SK-N-SH (cell line): Measurements from ENCODE around the gene ELF5. TPM values are rescaled to one million over a fixed set of nuclear protein-coding genes. Genes with fewer than 3 reads are reported as not detected.

Source experiments
- CHD2 ChIP-seq: fragments of 150-350 bp; IDR thresholded peaks from 2 replicates; pipeline ENCODE4 v1.6.1; 2018; ENCODE audit warnings: low read length; ENCODE audit not compliant: partially characterized antibody
- ELF1 ChIP-seq: IDR thresholded peaks from 2 replicates; pipeline ENCODE4 v1.4.0; 2012
- EZH2phosphoT487 ChIP-seq: fragments of 200-600 bp; sonication (generic); IDR thresholded peaks from 2 replicates; pipeline ENCODE4 v1.6.1; 2017; ENCODE audit warnings: low read depth, mixed run types, mild to moderate bottlenecking, antibody characterized with exemption, moderate library complexity, borderline replicate concordance
- FOSL2 ChIP-seq: IDR thresholded peaks from 2 replicates; pipeline ENCODE4 v1.4.0; 2012; ENCODE audit warnings: low read depth, mild to moderate bottlenecking, moderate library complexity, borderline replicate concordance
- FOXJ3 ChIP-seq: sonication (generic); formaldehyde crosslinking; IDR thresholded peaks from 2 replicates; pipeline ENCODE4 v1.5.1; 2020; ENCODE audit warnings: mild to moderate bottlenecking, missing genetic modification reagents
- IRF3 ChIP-seq: fragments of 150-350 bp; IDR thresholded peaks from 2 replicates; pipeline ENCODE4 v1.6.1; 2016; ENCODE audit warnings: mild to moderate bottlenecking, low read depth, low read length
- JUND ChIP-seq: IDR thresholded peaks from 2 replicates; pipeline ENCODE4 v1.4.0; 2012
- MAX ChIP-seq: IDR thresholded peaks from 2 replicates; pipeline ENCODE4 v1.4.0; 2012; ENCODE audit warnings: low read depth
- MXI1 ChIP-seq: IDR thresholded peaks from 2 replicates; pipeline ENCODE4 v1.6.1; 2012; ENCODE audit warnings: mild to moderate bottlenecking, low read depth, low read length, improper control_type of control experiment
- PBX3 ChIP-seq: IDR thresholded peaks from 2 replicates; pipeline ENCODE4; 2012
- RAD21 ChIP-seq: IDR thresholded peaks from 2 replicates; pipeline ENCODE4 v1.6.1; 2012; ENCODE audit warnings: mild to moderate bottlenecking, low read length
- REST ChIP-seq: IDR thresholded peaks from 2 replicates; pipeline ENCODE4 v1.6.1; 2012; ENCODE audit warnings: mild to moderate bottlenecking, low read depth, low read length, moderate library complexity
- RXRA ChIP-seq: IDR thresholded peaks from 2 replicates; pipeline ENCODE4 v1.4.0; 2012; ENCODE audit warnings: low read depth, mild to moderate bottlenecking, borderline replicate concordance
- USF2 ChIP-seq: fragments of 150-350 bp; IDR thresholded peaks from 2 replicates; pipeline ENCODE4 v1.6.1; 2017; ENCODE audit warnings: antibody characterized with exemption, low read length, low read depth, borderline replicate concordance
- ZBTB33 ChIP-seq: IDR thresholded peaks from 2 replicates; pipeline ENCODE4 v1.4.0; 2012; ENCODE audit warnings: low read depth, borderline replicate concordance
- polyA plus RNA-seq, 3 experiments: library from polyadenylated mRNA; depleted of rRNA; stranded (reverse); fragments of >200 nt; gene quantifications; 2 replicates each; pipeline ENCODE4 v1.2.3, GENCODE V29; 2012

The ELF5 gene
- polyA plus RNA-seq, 1 of the 3 experiments (the other 2 are of a cell fraction), result not detected

GRCh38 chr11:34438529-34439507 is 74.8 kb downstream of the ELF5 start, which contains the start of gene CAT (continued):
- TF ChIP-seq EZH2phosphoT487, result no peak
- TF ChIP-seq MAX, result peak; percentile 81; the same call in 1 of the 2 replicates
- TF ChIP-seq JUND, result no peak
- peak; percentile 16; the same call in 1 of the 2 replicates for TF ChIP-seq ELF1
- peak; percentile 93 for TF ChIP-seq MXI1
- TF ChIP-seq REST, result no peak
- peak; percentile 43 for TF ChIP-seq CHD2
- peak; percentile 63 for TF ChIP-seq IRF3
- peak; percentile 47; the same call in 1 of the 2 replicates for TF ChIP-seq PBX3
- TF ChIP-seq FOXJ3 (CRISPR knock-in tag), result 0 out of 2 replicates have a peak, but pooled peaks have one; percentile 23
- no peak for TF ChIP-seq FOSL2
- no peak for TF ChIP-seq USF2
- no peak for TF ChIP-seq RAD21
- no peak for TF ChIP-seq ZBTB33
- peak; percentile 17; the same call in 1 of the 2 replicates for TF ChIP-seq RXRA
- TF ChIP-seq, all 33 proteins: peak for 17
